H1 (cell line): ENCODE measurements around the gene OSBPL3. TPM values are rescaled to one million over a fixed set of nuclear protein-coding genes. Genes with fewer than 3 reads are reported as not detected.
A peak's percentile ranks its signal among the peaks of the same experiment; 100 is the strongest.

Experiments used
- polyA plus RNA-seq, 7 experiments: library from polyadenylated mRNA; depleted of rRNA in 3 of 7; stranded (reverse) in 5 of 7; unstranded in 2 of 7; fragments of >200 nt in 5 of 7; fragments of 200-250 nt in 2 of 7; gene quantifications; 1 replicate in 5 of 7; 2 replicates in 1 of 7; 4 replicates in 1 of 7; pipeline versions ENCODE4 v1.2.1 to v1.2.3, GENCODE V29; 2011 to 2013; ENCODE audit warnings: missing spikeins in 2 of 7, mixed read lengths in 2 of 7
- total RNA-seq: library from RNA; stranded (reverse); fragmentation: NEBNext Ultra II Directional; extraction: Animal tissue kit (Norgen Biotek cat#: 25700); gene quantifications from 2 replicates; pipeline ENCODE4 v1.2.1, GENCODE V29; 2021
- TF ChIP-seq, protein P1 (sequence below): fragments of 300-600 bp; sonication (generic); IDR thresholded peaks from 2 replicates; pipeline ENCODE4 v1.7.1; 2012; ENCODE audit warnings: low read length, moderate library complexity, mild to moderate bottlenecking, inconsistent platforms; ENCODE audit not compliant: insufficient replicate concordance
- TF ChIP-seq, protein P2 (sequence below), 3 experiments: IDR thresholded peaks; 1 replicate in 2 of 3; 2 replicates in 1 of 3; pipeline versions ENCODE4 v1.5.1 to v1.6.1; 2011; ENCODE audit warnings: low read length in 3 of 3, mild to moderate bottlenecking in 3 of 3, inconsistent platforms in 2 of 3, low read depth in 1 of 3, moderate library complexity in 1 of 3; ENCODE audit not compliant: insufficient read depth in 1 of 3; ENCODE audit errors: control extremely low read depth in 1 of 3

The OSBPL3 gene
- total and polyA plus RNA-seq, 2 of the 8 experiments (the other 6 are each of a cell fraction or from before 2014, with no cell fraction given): 2.8 to 13.9 TPM

DNA sequence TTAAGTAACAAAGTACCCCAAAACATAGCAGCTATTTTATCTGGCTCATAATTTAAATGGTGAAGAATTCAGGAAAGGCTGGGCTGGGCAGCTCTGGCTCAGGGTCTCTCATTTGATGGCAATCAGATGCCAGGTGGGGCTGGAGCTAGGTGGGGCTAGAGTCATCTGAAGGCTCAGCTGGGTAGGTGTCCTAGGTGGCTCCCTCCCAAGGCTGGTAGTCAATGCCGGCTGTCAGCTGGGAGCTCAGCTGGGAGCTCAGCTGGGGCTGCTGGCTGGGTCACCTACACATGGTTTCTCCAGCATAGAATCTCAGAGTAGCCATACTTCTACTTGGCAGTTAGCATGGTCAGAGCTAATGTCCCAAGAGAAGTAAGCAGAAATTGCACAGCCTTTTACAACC is 34.1 kb downstream of the OSBPL3 start (continued):
- TF ChIP-seq, protein P1, sequence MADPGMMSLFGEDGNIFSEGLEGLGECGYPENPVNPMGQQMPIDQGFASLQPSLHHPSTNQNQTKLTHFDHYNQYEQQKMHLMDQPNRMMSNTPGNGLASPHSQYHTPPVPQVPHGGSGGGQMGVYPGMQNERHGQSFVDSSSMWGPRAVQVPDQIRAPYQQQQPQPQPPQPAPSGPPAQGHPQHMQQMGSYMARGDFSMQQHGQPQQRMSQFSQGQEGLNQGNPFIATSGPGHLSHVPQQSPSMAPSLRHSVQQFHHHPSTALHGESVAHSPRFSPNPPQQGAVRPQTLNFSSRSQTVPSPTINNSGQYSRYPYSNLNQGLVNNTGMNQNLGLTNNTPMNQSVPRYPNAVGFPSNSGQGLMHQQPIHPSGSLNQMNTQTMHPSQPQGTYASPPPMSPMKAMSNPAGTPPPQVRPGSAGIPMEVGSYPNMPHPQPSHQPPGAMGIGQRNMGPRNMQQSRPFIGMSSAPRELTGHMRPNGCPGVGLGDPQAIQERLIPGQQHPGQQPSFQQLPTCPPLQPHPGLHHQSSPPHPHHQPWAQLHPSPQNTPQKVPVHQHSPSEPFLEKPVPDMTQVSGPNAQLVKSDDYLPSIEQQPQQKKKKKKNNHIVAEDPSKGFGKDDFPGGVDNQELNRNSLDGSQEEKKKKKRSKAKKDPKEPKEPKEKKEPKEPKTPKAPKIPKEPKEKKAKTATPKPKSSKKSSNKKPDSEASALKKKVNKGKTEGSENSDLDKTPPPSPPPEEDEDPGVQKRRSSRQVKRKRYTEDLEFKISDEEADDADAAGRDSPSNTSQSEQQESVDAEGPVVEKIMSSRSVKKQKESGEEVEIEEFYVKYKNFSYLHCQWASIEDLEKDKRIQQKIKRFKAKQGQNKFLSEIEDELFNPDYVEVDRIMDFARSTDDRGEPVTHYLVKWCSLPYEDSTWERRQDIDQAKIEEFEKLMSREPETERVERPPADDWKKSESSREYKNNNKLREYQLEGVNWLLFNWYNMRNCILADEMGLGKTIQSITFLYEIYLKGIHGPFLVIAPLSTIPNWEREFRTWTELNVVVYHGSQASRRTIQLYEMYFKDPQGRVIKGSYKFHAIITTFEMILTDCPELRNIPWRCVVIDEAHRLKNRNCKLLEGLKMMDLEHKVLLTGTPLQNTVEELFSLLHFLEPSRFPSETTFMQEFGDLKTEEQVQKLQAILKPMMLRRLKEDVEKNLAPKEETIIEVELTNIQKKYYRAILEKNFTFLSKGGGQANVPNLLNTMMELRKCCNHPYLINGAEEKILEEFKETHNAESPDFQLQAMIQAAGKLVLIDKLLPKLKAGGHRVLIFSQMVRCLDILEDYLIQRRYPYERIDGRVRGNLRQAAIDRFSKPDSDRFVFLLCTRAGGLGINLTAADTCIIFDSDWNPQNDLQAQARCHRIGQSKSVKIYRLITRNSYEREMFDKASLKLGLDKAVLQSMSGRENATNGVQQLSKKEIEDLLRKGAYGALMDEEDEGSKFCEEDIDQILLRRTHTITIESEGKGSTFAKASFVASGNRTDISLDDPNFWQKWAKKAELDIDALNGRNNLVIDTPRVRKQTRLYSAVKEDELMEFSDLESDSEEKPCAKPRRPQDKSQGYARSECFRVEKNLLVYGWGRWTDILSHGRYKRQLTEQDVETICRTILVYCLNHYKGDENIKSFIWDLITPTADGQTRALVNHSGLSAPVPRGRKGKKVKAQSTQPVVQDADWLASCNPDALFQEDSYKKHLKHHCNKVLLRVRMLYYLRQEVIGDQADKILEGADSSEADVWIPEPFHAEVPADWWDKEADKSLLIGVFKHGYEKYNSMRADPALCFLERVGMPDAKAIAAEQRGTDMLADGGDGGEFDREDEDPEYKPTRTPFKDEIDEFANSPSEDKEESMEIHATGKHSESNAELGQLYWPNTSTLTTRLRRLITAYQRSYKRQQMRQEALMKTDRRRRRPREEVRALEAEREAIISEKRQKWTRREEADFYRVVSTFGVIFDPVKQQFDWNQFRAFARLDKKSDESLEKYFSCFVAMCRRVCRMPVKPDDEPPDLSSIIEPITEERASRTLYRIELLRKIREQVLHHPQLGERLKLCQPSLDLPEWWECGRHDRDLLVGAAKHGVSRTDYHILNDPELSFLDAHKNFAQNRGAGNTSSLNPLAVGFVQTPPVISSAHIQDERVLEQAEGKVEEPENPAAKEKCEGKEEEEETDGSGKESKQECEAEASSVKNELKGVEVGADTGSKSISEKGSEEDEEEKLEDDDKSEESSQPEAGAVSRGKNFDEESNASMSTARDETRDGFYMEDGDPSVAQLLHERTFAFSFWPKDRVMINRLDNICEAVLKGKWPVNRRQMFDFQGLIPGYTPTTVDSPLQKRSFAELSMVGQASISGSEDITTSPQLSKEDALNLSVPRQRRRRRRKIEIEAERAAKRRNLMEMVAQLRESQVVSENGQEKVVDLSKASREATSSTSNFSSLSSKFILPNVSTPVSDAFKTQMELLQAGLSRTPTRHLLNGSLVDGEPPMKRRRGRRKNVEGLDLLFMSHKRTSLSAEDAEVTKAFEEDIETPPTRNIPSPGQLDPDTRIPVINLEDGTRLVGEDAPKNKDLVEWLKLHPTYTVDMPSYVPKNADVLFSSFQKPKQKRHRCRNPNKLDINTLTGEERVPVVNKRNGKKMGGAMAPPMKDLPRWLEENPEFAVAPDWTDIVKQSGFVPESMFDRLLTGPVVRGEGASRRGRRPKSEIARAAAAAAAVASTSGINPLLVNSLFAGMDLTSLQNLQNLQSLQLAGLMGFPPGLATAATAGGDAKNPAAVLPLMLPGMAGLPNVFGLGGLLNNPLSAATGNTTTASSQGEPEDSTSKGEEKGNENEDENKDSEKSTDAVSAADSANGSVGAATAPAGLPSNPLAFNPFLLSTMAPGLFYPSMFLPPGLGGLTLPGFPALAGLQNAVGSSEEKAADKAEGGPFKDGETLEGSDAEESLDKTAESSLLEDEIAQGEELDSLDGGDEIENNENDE: no peak
- TF ChIP-seq, protein P2, sequence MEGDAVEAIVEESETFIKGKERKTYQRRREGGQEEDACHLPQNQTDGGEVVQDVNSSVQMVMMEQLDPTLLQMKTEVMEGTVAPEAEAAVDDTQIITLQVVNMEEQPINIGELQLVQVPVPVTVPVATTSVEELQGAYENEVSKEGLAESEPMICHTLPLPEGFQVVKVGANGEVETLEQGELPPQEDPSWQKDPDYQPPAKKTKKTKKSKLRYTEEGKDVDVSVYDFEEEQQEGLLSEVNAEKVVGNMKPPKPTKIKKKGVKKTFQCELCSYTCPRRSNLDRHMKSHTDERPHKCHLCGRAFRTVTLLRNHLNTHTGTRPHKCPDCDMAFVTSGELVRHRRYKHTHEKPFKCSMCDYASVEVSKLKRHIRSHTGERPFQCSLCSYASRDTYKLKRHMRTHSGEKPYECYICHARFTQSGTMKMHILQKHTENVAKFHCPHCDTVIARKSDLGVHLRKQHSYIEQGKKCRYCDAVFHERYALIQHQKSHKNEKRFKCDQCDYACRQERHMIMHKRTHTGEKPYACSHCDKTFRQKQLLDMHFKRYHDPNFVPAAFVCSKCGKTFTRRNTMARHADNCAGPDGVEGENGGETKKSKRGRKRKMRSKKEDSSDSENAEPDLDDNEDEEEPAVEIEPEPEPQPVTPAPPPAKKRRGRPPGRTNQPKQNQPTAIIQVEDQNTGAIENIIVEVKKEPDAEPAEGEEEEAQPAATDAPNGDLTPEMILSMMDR (IDR thresholded peaks at IDR 0.05; ENCODE audit: control extremely low read depth in 1 of 3, insufficient read depth in 1 of 3, low read depth in 1 of 3, low read length in 3 of 3): 0 out of 4 replicates have a peak, but pooled peaks of 1 of the 3 experiments have one; percentile 6
